Effector memory CD8-positive, alpha-beta T cell (primary cell): ENCODE measurements around the gene ZNF771.

Experiments
- ATAC-seq: fragments of 150-1000 bp; cut with Tn5 transposase; replicated peaks from 2 replicates; pipeline ENCODE4 v1.10.0; 2021; ENCODE audit warnings: mild to moderate bottlenecking, moderate library complexity
- DNase-seq, 3 experiments: peaks; one replicate each; pipeline ENCODE4 v3.0.0; 2021
- H3K27ac Mint-ChIP-seq, 2 donors: one replicate each; pipeline ENCODE4 v1.8.0; 2022; ENCODE audit warnings: mild to moderate bottlenecking in 2 of 2, mixed read lengths in 2 of 2, moderate library complexity in 2 of 2
- H3K27me3 Mint-ChIP-seq, 2 donors: one replicate each; pipeline ENCODE4 v1.8.0; 2022; ENCODE audit warnings: mixed read lengths in 2 of 2
- H3K36me3 Mint-ChIP-seq: one replicate; pipeline ENCODE4 v1.8.0; 2022; ENCODE audit warnings: mild to moderate bottlenecking, moderate library complexity, mixed read lengths; ENCODE audit not compliant: insufficient read depth
- H3K4me1 Mint-ChIP-seq, 2 donors: one replicate each; pipeline ENCODE4 v1.8.0; 2022; ENCODE audit warnings: low read depth in 2 of 2, mixed read lengths in 2 of 2
- H3K4me3 Mint-ChIP-seq, 2 donors: one replicate each; pipeline ENCODE4 v1.8.0; 2022; ENCODE audit warnings: mild to moderate bottlenecking in 2 of 2, mixed read lengths in 2 of 2, moderate library complexity in 2 of 2
- H3K9me3 Mint-ChIP-seq, 2 donors: one replicate each; pipeline ENCODE4 v1.8.0; 2022; ENCODE audit warnings: mixed read lengths in 2 of 2

ZNF771 gene

DNA sequence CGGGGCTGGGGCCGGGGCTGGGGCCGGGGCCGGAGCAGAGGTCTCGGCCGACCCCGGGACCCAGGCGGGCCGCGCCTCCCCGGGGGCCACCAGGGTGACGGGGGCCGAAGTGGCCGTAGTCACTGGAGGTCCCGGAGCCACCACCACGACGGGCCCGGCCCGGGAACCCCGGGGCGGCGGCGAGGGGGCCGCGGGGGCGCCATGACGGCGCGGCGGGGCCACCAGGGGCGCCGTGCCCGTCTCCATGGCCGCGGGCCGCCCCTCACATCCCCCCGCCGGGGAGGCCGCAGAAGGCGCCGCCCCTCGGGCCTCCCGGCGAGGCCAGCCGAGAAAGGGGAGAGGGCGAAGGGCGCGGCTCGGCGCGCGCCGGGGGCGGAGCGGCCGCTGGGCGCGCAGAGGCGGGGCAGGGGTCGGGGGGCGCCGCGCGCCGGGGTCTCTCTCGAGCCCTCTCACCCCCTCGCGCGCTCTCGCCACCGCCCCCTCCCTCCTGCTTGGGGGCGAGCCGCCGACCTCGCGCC is 37.4 kb upstream of the ZNF771 start:
- ATAC-seq, result peak; percentile 5
- H3K9me3 Mint-ChIP-seq, result no peaks in the 10 kb centered on the region
- H3K36me3 Mint-ChIP-seq, result peaks cover 19% of the 10 kb centered on the region
- H3K4me1 Mint-ChIP-seq, result peaks cover 47 to 52% of the 10 kb centered on the region in 2 donors
- peak overlapping the region; percentile 88 to 93 for H3K27ac Mint-ChIP-seq
- DNase-seq, result no peak
- H3K4me3 Mint-ChIP-seq, result peak overlapping the region; percentile 74 to 89
- H3K27me3 Mint-ChIP-seq, result no peaks in the 10 kb centered on the region

DNA sequence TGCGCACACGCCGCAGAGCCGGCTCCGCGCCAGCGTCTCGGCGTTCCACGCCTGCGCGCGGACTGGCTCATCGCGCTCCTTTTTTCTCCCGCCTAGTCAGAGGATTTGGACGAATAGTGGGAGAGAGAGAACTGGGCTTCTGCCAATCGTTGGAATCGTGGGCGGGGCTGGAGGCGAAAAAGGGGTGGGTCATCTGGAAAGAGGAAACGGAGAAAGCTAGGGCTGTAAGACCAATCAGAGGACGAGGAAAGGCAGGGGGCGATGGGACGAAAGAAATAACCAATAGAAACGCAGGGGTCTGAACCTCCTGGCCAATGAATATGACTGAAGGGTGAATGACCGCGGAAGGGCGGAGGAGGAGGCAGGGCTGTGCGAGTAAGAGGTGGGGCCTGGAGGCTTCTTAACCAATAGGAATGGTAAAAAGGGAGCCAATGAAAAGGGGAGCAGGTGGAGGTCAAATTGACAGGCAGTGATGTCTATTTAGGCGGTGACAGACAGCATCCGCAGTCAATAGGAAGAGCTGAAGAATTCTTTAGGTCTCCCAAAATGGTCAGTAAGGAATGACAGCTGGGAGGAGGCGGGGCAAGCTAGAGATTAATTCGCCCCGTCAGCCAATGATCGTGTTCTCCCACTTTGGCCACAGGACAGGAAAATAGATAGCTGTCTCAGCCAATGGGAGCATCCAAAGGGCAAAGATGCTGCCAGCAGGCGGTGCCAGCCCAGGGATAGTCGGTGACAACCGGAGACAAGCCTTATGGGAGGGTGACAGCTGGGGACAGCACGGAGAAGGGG is 36.8 kb upstream of the ZNF771 start, which contains the start of gene TBC1D10B:
Gene TBC1D10B (minus strand): TSS at position 39 of the 792 bp plus-strand sequence. CDS start 311 bp downstream, outside the sequence.
- Mint-ChIP-seq H3K27ac (peak within 1 kb of the TSS; percentile 92 to 93), H3K4me1 (peaks cover 42 to 46% of the 10 kb centered on the region in 2 donors), H3K9me3 (no peaks in the 10 kb centered on the region), H3K4me3 (peak within 1 kb of the TSS; percentile 88 to 89), H3K36me3 (peaks cover 12% of the 10 kb centered on the region), H3K27me3 (no peaks in the 10 kb centered on the region)
- DNase-seq, result peak; percentile 98 to 99 (median 99)
- ATAC-seq, result peak; percentile 81

DNA sequence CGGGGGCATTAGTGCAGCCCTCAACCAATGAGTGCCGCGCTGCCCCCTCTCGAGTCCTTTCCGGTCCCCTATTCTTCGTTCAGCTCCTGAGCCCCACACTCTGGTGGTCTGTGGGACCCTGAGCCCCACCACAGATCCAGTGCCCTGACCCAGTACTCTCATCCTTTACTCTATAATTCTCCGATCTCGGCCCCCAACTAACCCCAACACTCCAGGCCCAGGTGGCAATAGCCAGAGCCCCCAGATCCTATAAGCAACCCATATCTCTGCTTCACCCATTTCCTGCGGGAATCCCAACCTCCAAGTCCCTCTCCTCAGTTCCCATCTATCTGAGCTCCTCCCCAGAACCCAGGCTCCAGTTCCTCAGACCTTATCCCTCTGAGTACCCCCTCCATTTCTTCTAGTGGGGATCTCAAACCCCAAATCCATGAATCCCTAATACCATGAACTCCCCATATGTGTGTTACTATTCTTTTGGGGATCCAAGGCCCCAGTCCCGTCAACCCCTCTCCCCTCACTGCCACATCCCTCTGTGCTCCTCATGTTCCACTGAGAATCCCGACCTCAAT is 36.1 kb upstream of the ZNF771 start:
- H3K4me3 Mint-ChIP-seq, result peak overlapping the region; percentile 74 to 79
- peaks cover 12% of the 10 kb centered on the region for H3K36me3 Mint-ChIP-seq
- H3K9me3 Mint-ChIP-seq, result no peaks in the 10 kb centered on the region
- H3K27me3 Mint-ChIP-seq, result no peaks in the 10 kb centered on the region
- H3K27ac Mint-ChIP-seq, result peak overlapping the region; percentile 88 to 93
- no peak for DNase-seq
- no peak for ATAC-seq
- H3K4me1 Mint-ChIP-seq, result peaks cover 42 to 44% of the 10 kb centered on the region in 2 donors

DNA sequence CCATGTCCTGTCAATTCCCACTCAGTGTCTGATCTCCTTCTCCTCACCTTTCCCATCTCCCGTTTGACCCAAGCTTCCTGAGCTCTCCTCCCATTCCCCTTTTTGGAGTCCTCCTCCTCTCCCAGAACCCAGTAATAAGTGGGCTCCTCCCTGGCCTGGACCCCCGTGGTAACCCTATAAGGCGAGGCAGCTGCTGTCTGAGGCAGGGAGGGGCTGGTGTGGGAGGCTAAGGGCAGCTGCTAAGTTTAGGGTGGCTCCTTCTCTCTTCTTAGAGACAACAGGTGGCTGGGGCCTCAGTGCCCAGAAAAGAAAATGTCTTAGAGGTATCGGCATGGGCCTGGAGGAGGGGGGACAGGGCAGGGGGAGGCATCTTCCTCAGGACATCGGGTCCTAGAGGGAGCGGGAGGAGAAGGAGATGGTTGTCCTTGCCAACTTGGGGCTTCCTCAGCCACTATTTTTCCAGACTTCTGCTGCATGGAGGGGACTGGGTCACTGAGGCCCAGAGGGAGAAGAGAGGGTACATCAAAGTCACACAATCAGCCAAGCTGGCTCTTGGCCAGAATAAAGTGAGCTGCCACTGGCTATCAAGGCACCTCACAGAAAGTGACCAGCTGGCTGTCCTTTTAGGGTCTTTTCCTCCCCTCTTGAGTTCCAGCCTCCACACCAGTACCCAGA is 35.2 kb upstream of the ZNF771 start:
- no peaks in the 10 kb centered on the region for H3K9me3 Mint-ChIP-seq
- H3K4me3 Mint-ChIP-seq, result peak overlapping the region; percentile 74 to 79
- no peak for DNase-seq
- H3K4me1 Mint-ChIP-seq, result peaks cover 37 to 38% of the 10 kb centered on the region in 2 donors
- H3K27ac Mint-ChIP-seq, result peak overlapping the region; percentile 88 to 93
- peaks cover 8% of the 10 kb centered on the region for H3K36me3 Mint-ChIP-seq
- ATAC-seq, result no peak
- H3K27me3 Mint-ChIP-seq, result no peaks in the 10 kb centered on the region

DNA sequence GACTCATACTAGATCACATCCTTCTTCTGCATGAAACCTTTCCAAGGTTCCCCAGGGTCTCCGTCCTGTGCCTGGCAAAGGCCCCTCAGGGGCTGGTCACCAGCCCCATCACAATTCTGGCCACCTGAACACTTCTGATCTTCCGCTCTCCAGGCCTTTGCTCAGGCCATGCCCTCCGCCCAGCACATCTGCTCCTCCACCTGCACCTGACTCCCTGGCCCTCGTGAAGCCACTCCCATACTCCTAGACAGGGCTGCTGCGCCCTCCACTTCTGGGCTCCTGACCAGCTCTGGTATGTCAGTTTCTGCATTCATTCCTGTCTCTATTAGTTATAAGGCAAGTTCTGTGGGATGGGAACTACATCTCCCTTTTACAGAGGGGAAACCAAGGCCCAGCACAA is 34.7 kb upstream of the ZNF771 start:
- peak overlapping the region in 1 of 2 donors; percentile 16 for H3K4me3 Mint-ChIP-seq
- H3K9me3 Mint-ChIP-seq, result no peaks in the 10 kb centered on the region

DNA sequence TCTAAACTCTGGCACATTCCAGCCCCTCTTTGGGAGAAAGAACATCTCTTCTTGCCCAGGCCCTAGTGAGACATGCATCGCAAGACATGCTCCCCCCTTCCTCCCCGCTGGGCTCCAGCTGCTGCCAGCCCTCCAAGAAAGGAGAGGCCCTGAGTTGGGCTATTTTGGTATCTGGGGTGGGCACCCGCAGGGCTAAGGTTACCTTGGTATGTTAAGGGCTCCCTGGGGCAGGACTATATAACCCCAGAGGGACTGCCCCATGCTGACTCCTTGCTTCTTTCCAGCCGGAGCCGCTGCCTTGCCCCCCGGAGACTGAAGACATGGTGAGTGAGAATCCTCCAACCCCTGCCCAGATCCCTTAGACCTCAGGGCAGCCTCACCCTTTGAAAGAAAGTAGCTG is 32.9 kb upstream of the ZNF771 start, which contains the start of gene MYL11:
Gene MYL11 (plus strand): TSS at position 265 of the 400 bp plus-strand sequence. CDS start 56 bp downstream, at position 321.
- DNase-seq, result no peak
- H3K27ac Mint-ChIP-seq, result peak within 1 kb of the TSS; percentile 19 to 79
- H3K9me3 Mint-ChIP-seq, result no peaks in the 10 kb centered on the region
- no peak for ATAC-seq
- H3K36me3 Mint-ChIP-seq, result peaks cover 28% of the 10 kb centered on the region
- H3K4me1 Mint-ChIP-seq, result peaks cover 33 to 37% of the 10 kb centered on the region in 2 donors
- H3K4me3 Mint-ChIP-seq, result no peak within 1 kb of the TSS
- no peaks in the 10 kb centered on the region for H3K27me3 Mint-ChIP-seq

More for the DNA sequence above, 34.7 kb upstream of the ZNF771 start:
- ATAC-seq (no peak), DNase-seq (no peak)
- Mint-ChIP-seq H3K27me3 (no peaks in the 10 kb centered on the region), H3K36me3 (peaks cover 9% of the 10 kb centered on the region), H3K4me1 (peaks cover 37 to 38% of the 10 kb centered on the region in 2 donors), H3K27ac (peak overlapping the region in 1 of 2 donors; percentile 93)

DNA sequence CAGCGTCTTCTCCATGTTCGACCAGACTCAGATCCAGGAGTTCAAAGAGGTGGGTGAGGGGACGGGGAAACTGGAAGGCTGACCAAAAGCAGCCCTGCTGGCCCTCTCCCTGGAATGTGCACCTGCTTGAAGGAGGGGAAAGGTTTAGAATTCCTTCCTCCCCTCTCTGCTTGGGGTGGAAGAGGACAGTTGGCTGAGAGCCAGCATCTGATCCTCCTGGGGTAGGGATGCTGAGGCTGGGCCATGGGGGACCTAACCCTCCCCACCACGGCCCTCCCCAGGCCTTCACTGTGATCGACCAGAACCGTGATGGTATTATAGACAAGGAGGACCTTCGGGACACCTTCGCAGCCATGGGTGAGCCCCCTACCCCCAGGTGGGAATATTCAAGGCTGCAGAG is 31.5 kb upstream of the ZNF771 start:
- no peaks in the 10 kb centered on the region for H3K27me3 Mint-ChIP-seq
- H3K9me3 Mint-ChIP-seq, result no peaks in the 10 kb centered on the region
- peak overlapping the region; percentile 19 to 79 for H3K27ac Mint-ChIP-seq
- peaks cover 45 to 50% of the 10 kb centered on the region in 2 donors for H3K4me1 Mint-ChIP-seq
- ATAC-seq (no peak), DNase-seq (no peak)
- H3K4me3 Mint-ChIP-seq, result peak overlapping the region in 1 of 2 donors; percentile 14
- H3K36me3 Mint-ChIP-seq, result peaks cover 25% of the 10 kb centered on the region

DNA sequence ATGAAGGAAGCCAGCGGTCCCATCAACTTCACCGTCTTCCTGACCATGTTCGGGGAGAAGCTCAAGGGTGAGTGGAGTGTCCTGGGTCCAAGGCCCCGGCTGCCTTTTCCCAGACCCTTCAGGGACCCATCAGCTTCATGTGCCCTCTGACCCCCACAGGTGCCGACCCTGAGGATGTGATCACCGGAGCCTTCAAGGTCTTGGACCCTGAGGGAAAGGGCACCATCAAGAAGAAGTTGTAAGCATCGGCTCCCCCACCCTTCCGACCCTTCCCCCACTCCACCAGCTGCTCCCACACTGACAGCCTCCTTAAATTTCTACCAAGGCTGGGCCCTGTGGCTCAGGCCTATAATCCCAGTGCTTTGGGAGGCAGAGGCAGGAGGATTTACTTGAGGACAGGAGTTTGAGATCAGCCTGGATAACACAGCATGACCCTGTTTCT is 30.9 kb upstream of the ZNF771 start:
- Mint-ChIP-seq H3K27me3 (no peaks in the 10 kb centered on the region), H3K4me3 (peak overlapping the region in 1 of 2 donors; percentile 100), H3K4me1 (peaks cover 44 to 50% of the 10 kb centered on the region in 2 donors), H3K27ac (peak overlapping the region; percentile 100), H3K36me3 (peaks cover 24% of the 10 kb centered on the region), H3K9me3 (no peaks in the 10 kb centered on the region)
- no peak for ATAC-seq
- no peak for DNase-seq

DNA sequence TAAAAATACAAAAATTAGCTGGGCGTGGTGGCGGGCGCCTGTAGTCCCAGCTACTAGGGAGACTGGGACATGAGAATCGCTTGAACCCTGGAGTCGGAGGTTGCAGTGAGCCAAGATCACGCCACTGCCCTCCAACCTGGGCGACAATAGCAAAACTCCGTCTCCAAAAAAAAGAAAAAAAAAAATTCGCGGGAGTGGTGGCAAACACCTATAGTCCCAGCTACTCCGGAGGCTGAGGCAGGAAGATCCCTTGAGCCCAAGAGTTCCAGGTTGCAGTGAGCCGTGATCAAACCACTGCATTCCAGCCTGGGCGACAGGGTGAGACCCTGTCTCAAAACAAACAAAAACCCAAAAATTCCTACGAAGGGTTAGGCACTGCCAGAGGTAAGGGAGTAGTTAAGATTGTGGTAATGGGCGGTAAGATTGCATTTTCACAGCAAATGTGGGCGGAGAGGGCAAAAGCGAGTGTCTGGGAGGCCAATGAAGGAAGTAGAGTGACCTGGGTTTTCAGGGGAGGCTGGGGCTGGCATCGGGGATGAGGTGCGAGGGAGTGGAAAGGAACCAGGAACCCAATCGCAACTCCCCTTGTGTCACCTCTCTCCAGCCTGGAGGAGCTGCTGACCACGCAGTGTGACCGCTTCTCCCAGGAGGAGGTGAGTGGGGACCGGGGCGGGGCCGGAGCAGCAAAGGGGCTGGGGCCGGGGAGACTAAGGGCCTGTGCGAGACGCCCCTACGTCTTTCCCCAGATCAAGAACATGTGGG is 30.2 kb upstream of the ZNF771 start:
- peak overlapping the region; percentile 97 to 100 for H3K4me3 Mint-ChIP-seq
- H3K4me1 Mint-ChIP-seq, result peaks cover 37 to 51% of the 10 kb centered on the region in 2 donors
- H3K36me3 Mint-ChIP-seq, result peaks cover 25% of the 10 kb centered on the region
- H3K27ac Mint-ChIP-seq, result peak overlapping the region; percentile 100
- H3K27me3 Mint-ChIP-seq, result no peaks in the 10 kb centered on the region
- ATAC-seq, result no peak
- no peak for DNase-seq
- no peaks in the 10 kb centered on the region for H3K9me3 Mint-ChIP-seq

DNA sequence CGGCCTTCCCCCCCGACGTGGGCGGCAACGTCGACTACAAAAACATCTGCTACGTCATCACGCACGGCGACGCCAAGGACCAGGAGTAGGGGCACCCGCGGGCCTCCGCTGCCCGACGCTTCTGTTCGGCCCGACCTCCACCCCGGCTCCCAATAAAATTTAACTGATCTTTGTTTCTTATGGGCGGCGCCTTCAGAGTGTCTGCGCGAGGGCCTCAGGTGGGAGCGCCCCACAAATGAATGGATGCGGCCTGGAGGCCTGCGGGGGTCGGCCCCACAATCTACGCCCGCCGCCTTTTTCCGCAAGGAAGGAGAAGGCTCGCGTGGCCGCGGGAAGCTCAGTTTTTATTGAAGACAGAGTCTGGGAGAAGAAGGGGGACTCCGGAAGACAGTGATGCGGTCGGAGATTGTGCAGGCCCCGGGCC is 29.6 kb upstream of the ZNF771 start:
- DNase-seq (peak; percentile 83 to 86 (median 83)), ATAC-seq (peak; percentile 44)
- Mint-ChIP-seq H3K4me3 (peak overlapping the region; percentile 97 to 100), H3K27me3 (no peaks in the 10 kb centered on the region), H3K9me3 (no peaks in the 10 kb centered on the region), H3K36me3 (peaks cover 29% of the 10 kb centered on the region), H3K27ac (peak overlapping the region; percentile 100), H3K4me1 (peaks cover 42 to 54% of the 10 kb centered on the region in 2 donors)

DNA sequence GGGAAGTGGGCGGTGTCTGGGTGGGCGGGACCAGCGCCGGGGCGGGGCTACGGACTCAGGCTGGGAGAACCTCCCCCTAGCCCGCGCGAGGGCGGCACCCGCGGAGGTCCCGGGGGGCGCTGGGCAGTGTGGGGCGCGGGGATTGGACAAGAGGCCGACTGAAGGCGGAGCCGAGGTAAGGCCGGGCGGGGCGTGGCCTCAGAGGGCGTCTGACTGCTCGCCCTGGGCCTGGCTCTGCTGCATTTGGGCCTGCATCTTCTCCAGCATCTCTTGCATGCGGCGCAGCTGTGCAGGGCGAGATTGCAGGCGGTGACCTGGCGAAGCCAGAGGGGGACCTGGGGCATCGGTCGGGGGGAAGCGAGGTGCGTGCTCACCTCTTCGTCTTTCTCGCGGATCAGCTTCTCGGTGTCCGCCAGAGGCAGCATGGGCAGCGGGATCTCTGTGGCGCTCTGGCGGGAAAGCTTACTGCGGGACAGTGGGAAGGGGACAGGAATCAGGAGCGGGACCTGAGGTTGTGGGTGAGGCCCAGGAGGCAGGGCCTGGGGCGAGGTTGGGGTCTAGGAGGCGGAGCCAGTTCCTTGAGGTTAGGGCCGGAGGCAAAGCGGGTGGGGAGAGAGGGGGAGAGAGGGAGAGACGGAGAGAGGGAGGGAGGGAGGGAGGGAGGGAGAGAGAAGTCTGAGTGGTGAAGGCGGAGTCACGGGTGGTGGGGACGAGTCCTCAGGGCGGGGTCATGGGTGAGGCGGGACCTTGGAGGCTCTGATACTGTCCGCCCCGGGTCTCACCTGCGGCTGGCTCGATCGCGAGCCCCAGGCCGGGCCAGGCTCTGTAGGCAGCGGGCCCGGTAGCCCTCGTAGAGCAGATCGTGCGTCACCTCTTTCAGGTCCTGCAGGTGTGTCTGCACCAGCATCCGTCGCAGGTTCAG is 28.9 kb upstream of the ZNF771 start:
- Mint-ChIP-seq H3K4me3 (peak overlapping the region; percentile 97 to 100), H3K4me1 (peaks cover 49 to 58% of the 10 kb centered on the region in 2 donors)
- peak; percentile 76 for ATAC-seq

More for the DNA sequence above, 28.9 kb upstream of the ZNF771 start:
- Mint-ChIP-seq H3K27ac (peak overlapping the region; percentile 100), H3K36me3 (peaks cover 29% of the 10 kb centered on the region), H3K27me3 (no peaks in the 10 kb centered on the region), H3K9me3 (no peaks in the 10 kb centered on the region)
- peak; percentile 98 for DNase-seq
